IMR-90 (cell line): ENCODE measurements around the gene FRMPD4. TPM values are rescaled to one million over a fixed set of nuclear protein-coding genes. Genes with fewer than 3 reads are reported as not detected.

Experiments
- ATAC-seq: fragments of 200-7000 bp; cut with Tn5 transposase; 2 replicates; pipeline ENCODE4 v1.9.1; 2020; ENCODE audit warnings: low read depth, mild to moderate bottlenecking, moderate library complexity
- BruUV-seq: library from RNA; stranded (reverse); fragments of 400-500 nt; replicated peaks from 2 replicates; lab custom pipeline; 2021; lab: Mats Ljungman, UMichigan
- CTCF ChIA-PET: fragments of 300-600 bp; formaldehyde crosslinking; extraction: SDS; loops from one replicate; lab custom pipeline; 2021; ENCODE audit warnings: antibody characterized with exemption; lab: Yijun Ruan, JAX
- POLR2A ChIA-PET: fragments of 300-600 bp; sonication (Branson Sonifier 250); formaldehyde crosslinking; loops from one replicate; lab custom pipeline; 2022; ENCODE audit warnings: antibody characterized with exemption; ENCODE audit not compliant: unreplicated experiment; lab: Charles Lee
- DNase-seq: peaks from one replicate; pipeline ENCODE4 v3.0.0; 2013
- H2AFZ ChIP-seq: replicated peaks from 2 replicates; pipeline ENCODE3; 2013; ENCODE audit warnings: low read length, mild to moderate bottlenecking; ENCODE audit not compliant: poor library complexity
- H2AK5ac ChIP-seq: 2 replicates; pipeline ENCODE4 v1.6.1; 2013; ENCODE audit warnings: low read depth, low read length, inconsistent platforms
- H2AK9ac ChIP-seq: replicated peaks from 2 replicates; pipeline ENCODE3; 2013; ENCODE audit warnings: mild to moderate bottlenecking, low read depth, low read length, moderate library complexity; ENCODE audit not compliant: poor library complexity
- H2BK120ac ChIP-seq: 2 replicates; pipeline ENCODE4 v1.6.1; 2013; ENCODE audit warnings: low read depth, low read length, inconsistent platforms
- H2BK15ac ChIP-seq: 3 replicates; pipeline ENCODE4 v1.6.1; 2013; ENCODE audit warnings: low read depth, low read length, inconsistent platforms
- H2BK20ac ChIP-seq: 2 replicates; pipeline ENCODE4 v1.6.1; 2013; ENCODE audit warnings: low read depth, mild to moderate bottlenecking, inconsistent platforms, low read length, moderate library complexity
- H2BK5ac ChIP-seq: 2 replicates; pipeline ENCODE4 v1.6.1; 2013; ENCODE audit warnings: mild to moderate bottlenecking, low read depth, low read length, inconsistent platforms; ENCODE audit not compliant: poor library complexity, severe bottlenecking
- H3K14ac ChIP-seq: replicated peaks from 2 replicates; pipeline ENCODE4 v1.6.1; 2013; ENCODE audit warnings: low read depth, low read length, inconsistent platforms
- H3K18ac ChIP-seq: 2 replicates; pipeline ENCODE4 v1.6.1; 2013; ENCODE audit warnings: low read depth, low read length, control low read depth
- H3K23ac ChIP-seq: 2 replicates; pipeline ENCODE4 v1.6.1; 2013; ENCODE audit warnings: low read depth, low read length, inconsistent platforms
- H3K27ac ChIP-seq: 2 replicates; pipeline ENCODE4 v1.5.1; 2013; ENCODE audit warnings: mild to moderate bottlenecking, control low read depth, low read length; ENCODE audit not compliant: insufficient read depth
- H3K27me3 ChIP-seq: 2 replicates; pipeline ENCODE4 v1.6.1; 2013; ENCODE audit warnings: low read length; ENCODE audit not compliant: control insufficient read depth, insufficient read depth
- H3K36me3 ChIP-seq: 2 replicates; pipeline ENCODE4 v1.6.1; 2013; ENCODE audit warnings: low read length, mixed read lengths; ENCODE audit not compliant: control insufficient read depth, insufficient read depth
- H3K4ac ChIP-seq: 2 replicates; pipeline ENCODE4 v1.6.1; 2013; ENCODE audit warnings: low read depth, low read length, inconsistent platforms
- H3K4me1 ChIP-seq: 2 replicates; pipeline ENCODE4 v1.6.1; 2013; ENCODE audit warnings: low read length, mixed read lengths; ENCODE audit not compliant: control insufficient read depth, insufficient read depth
- H3K4me2 ChIP-seq: 2 replicates; pipeline ENCODE4 v1.6.1; 2013; ENCODE audit warnings: low read depth, mild to moderate bottlenecking, control low read depth, low read length, moderate library complexity
- H3K4me3 ChIP-seq: 2 replicates; pipeline ENCODE4 v1.5.1; 2013; ENCODE audit warnings: low read depth, mild to moderate bottlenecking, control low read depth, low read length, moderate library complexity; ENCODE audit not compliant: insufficient read depth
- H3K56ac ChIP-seq: 2 replicates; pipeline ENCODE4 v1.6.1; 2013; ENCODE audit warnings: low read length, inconsistent platforms; ENCODE audit not compliant: insufficient read depth; ENCODE audit errors: extremely low read depth
- H3K79me1 ChIP-seq, 2 experiments: 2 replicates each; pipeline ENCODE4 v1.6.1; 2013; ENCODE audit warnings: low read length in 2 of 2, inconsistent platforms in 1 of 2, low read depth in 1 of 2
- H3K9ac ChIP-seq: 2 replicates; pipeline ENCODE4 v1.6.1; 2013; ENCODE audit warnings: low read depth, low read length, control low read depth
- H3K9me1 ChIP-seq: 2 replicates; pipeline ENCODE4 v1.6.1; 2013; ENCODE audit warnings: low read length, inconsistent platforms; ENCODE audit not compliant: insufficient read depth
- H3K9me3 ChIP-seq: 2 replicates; pipeline ENCODE4 v1.6.1; 2013; ENCODE audit warnings: low read length; ENCODE audit not compliant: control insufficient read depth, insufficient read depth
- H4K20me1 ChIP-seq: 2 replicates; pipeline ENCODE4 v1.6.1; 2013; ENCODE audit warnings: low read length, inconsistent platforms; ENCODE audit not compliant: insufficient read depth
- H4K5ac ChIP-seq: 2 replicates; pipeline ENCODE4 v1.6.1; 2013; ENCODE audit warnings: mild to moderate bottlenecking, low read depth, low read length, control low read depth
- H4K8ac ChIP-seq, 2 experiments: 2 replicates each; pipeline ENCODE4 v1.6.1; 2013; ENCODE audit warnings: low read depth in 2 of 2, low read length in 2 of 2, control low read depth in 1 of 2, inconsistent platforms in 1 of 2
- H4K91ac ChIP-seq: 2 replicates; pipeline ENCODE4 v1.6.1; 2013; ENCODE audit warnings: low read depth, low read length, inconsistent platforms; ENCODE audit not compliant: insufficient read depth
- BHLHE40 ChIP-seq: fragments of 150-350 bp; IDR thresholded peaks from 2 replicates; pipeline ENCODE4 v1.6.1; 2016; ENCODE audit warnings: mild to moderate bottlenecking, low read depth, low read length
- MAFK ChIP-seq: IDR thresholded peaks from 2 replicates; pipeline ENCODE4 v1.6.1; 2012; ENCODE audit warnings: low read depth, low read length, improper control_type of control experiment
- RAD21 ChIP-seq: IDR thresholded peaks from 2 replicates; pipeline ENCODE4 v1.6.1; 2012; ENCODE audit warnings: low read length, improper control_type of control experiment
- SMC3 ChIP-seq: fragments of 150-350 bp; IDR thresholded peaks from 2 replicates; pipeline ENCODE4 v1.6.1; 2016; ENCODE audit warnings: low read depth, mild to moderate bottlenecking, antibody characterized with exemption, low read length, moderate library complexity
- WGBS, 2 experiments: methylation state at CpG; one replicate each; pipeline versions ENCODE4 v1.1.5 to v1.1.7; 2013; ENCODE audit warnings: missing lambda C conversion rate in 2 of 2; ENCODE audit not compliant: insufficient read length in 1 of 2; ENCODE audit errors: extremely low coverage in 2 of 2; 5-methylcytosine and 5-hydroxymethylcytosine counted together
- dilution Hi-C: fragments of 300-500 bp; cut with HindIII; formaldehyde crosslinking; loops from one replicate; pipeline ENCODE4 v1.14.3; 2018; ENCODE audit warnings: low sequenced_read_pairs; ENCODE audit not compliant: unreplicated experiment
- in situ Hi-C: fragments of 300-500 bp; cut with MboI; formaldehyde crosslinking; loops from 3 replicates; pipeline ENCODE4 v1.14.3; 2019; ENCODE audit warnings: low sequenced_read_pairs, inconsistent platforms, mixed read lengths
- intact Hi-C: fragments of 100-400 bp; cut with micrococcal nuclease; formaldehyde crosslinking; loops from 2 replicates; pipeline ENCODE4 v1.10.0; 2022
- polyA plus RNA-seq, 3 experiments: library from polyadenylated mRNA; depleted of rRNA; stranded (reverse); fragments of >200 nt; gene quantifications; 2 replicates each; pipeline ENCODE4 v1.2.3, GENCODE V29; 2012; ENCODE audit warnings: low replicate concordance in 1 of 3
- total RNA-seq: library from RNA; depleted of rRNA; stranded (reverse); fragments of >200 nt; gene quantifications from 2 replicates; pipeline ENCODE4 v1.2.3, GENCODE V29; 2012
- TF ChIP-seq, protein P1 (sequence below): conservative IDR thresholded peaks from 2 replicates; pipeline ENCODE4 v1.5.1; 2012; ENCODE audit warnings: mild to moderate bottlenecking, low read depth, low read length, improper control_type of control experiment

Gene FRMPD4
- total and polyA plus RNA-seq, 2 of the 4 experiments (the other 2 are of a cell fraction), result 0.53 to 1.1 TPM

DNA sequence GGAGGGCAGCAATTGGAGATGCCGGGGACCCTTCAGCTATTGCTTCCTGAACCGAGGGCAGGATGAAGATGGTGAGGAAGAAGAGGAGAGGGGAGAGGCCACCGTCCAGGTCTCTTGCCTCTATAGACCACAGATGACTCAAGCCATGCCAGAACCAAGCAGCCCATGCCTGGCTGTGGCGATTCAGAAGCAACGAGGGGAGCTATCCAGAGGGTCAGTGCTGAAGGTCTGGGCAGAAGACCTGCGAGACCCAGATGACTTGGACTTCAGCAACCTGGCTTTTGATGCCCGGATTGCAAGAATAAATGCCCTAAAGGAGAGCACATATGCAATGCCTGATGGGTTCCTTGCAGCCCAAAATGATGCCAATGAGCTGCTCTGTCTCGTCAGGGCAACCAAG lies 582.8 kb downstream of the FRMPD4 start:
- Histone ChIP-seq H3K56ac (no peak overlapping the region), H3K18ac (no peak overlapping the region), H4K8ac (no peak overlapping the region), H3K9me1 (no peaks in the 10 kb centered on the region), H3K4ac (no peak overlapping the region), H2BK5ac (no peak overlapping the region), H2AK5ac (no peak overlapping the region), H3K23ac (no peak overlapping the region), H2BK20ac (no peak overlapping the region), H3K9me3 (peaks cover 6% of the 10 kb centered on the region; the same call in 1 of the 2 replicates), H2AK9ac (no peak overlapping the region), H3K36me3 (no peaks in the 10 kb centered on the region), H3K27me3 (no peaks in the 10 kb centered on the region), H3K4me2 (no peak overlapping the region), H4K91ac (no peak overlapping the region), H4K20me1 (no peaks in the 10 kb centered on the region), H2BK15ac (no peak overlapping the region), H4K5ac (no peak overlapping the region), H3K4me1 (no peaks in the 10 kb centered on the region), H3K9ac (no peak overlapping the region), H3K4me3 (no peak overlapping the region), H3K14ac (no peak overlapping the region), H3K79me1 (no peaks in the 10 kb centered on the region), H2AFZ (no peak overlapping the region), H3K27ac (no peak overlapping the region), H2BK120ac (no peak overlapping the region)
- POLR2A ChIA-PET, result no interaction called here
- ATAC-seq, result no peak
- BruUV-seq, result no TSS peak
- no peak for TF ChIP-seq MAFK
- no peak for TF ChIP-seq BHLHE40
- no peak for TF ChIP-seq SMC3
- TF ChIP-seq RAD21, result no peak
- TF ChIP-seq, protein P1, sequence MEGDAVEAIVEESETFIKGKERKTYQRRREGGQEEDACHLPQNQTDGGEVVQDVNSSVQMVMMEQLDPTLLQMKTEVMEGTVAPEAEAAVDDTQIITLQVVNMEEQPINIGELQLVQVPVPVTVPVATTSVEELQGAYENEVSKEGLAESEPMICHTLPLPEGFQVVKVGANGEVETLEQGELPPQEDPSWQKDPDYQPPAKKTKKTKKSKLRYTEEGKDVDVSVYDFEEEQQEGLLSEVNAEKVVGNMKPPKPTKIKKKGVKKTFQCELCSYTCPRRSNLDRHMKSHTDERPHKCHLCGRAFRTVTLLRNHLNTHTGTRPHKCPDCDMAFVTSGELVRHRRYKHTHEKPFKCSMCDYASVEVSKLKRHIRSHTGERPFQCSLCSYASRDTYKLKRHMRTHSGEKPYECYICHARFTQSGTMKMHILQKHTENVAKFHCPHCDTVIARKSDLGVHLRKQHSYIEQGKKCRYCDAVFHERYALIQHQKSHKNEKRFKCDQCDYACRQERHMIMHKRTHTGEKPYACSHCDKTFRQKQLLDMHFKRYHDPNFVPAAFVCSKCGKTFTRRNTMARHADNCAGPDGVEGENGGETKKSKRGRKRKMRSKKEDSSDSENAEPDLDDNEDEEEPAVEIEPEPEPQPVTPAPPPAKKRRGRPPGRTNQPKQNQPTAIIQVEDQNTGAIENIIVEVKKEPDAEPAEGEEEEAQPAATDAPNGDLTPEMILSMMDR, result no peak
- intact Hi-C loops, result no loop called here
- in situ Hi-C loops, result loop anchor here (25.0 kb wide), 1 partner anchor 634 kb away; no protein-coding TSS in a partner anchor
- 51% methylated on average over 5 of the region's 8 CpGs; no CpG with 5 or more reads in 1 of the 2 experiments for WGBS, 2 experiments
- DNase-seq, result no peak
- dilution Hi-C loops, result no loop called here
- CTCF ChIA-PET, result interaction anchor here (1.8 kb wide), 1 partner anchor 51 kb away, joined by 5 read pairs; no protein-coding TSS in a partner anchor
